Stimulated activated CD8-positive, alpha-beta memory T cell treated with anti-CD3 and anti-CD28 coated beads, Interleukin-4, amount 100 ng/mL, for 4 hours (primary cell): ENCODE data around the gene CACNA1A.
"Not testable (repeated sequence)": the region's sequence is repeated elsewhere in the genome, so short reads cannot be mapped to it uniquely, and the experiment has no call there.

Experiments
- DNase-seq, 2 donors: peaks; one replicate each; pipeline ENCODE4 v3.0.0-alpha.2; 2020; ENCODE audit warnings: low read depth in 2 of 2, low spot score in 1 of 2

Gene CACNA1A

GRCh38 chr19:13207237-13207845, 298.9 kb downstream of the CACNA1A start:
- DNase-seq: no peak

- DNase-seq: no peak
These were observed 299.7 kb downstream of the CACNA1A start for GRCh38 chr19:13206587-13206986.

- DNase-seq: not testable (repeated sequence)
These were observed 304.2 kb downstream of the CACNA1A start for GRCh38 chr19:13202112-13202511.

- no peak for DNase-seq
These were observed 307.6 kb downstream of the CACNA1A start for GRCh38 chr19:13198634-13199033.

- peak in 1 of 2 donors; percentile 15 for DNase-seq
These were observed 310.6 kb downstream of the CACNA1A start for GRCh38 chr19:13195678-13196077.

GRCh38 chr19:13190781-13191540, 315.3 kb downstream of the CACNA1A start:
- no peak for DNase-seq

- no peak for DNase-seq
These were observed 316.7 kb downstream of the CACNA1A start for GRCh38 chr19:13189600-13189999.

- no peak for DNase-seq
These were observed 318.9 kb downstream of the CACNA1A start for GRCh38 chr19:13187419-13187818.

GRCh38 chr19:13186688-13187087, 319.6 kb downstream of the CACNA1A start:
- DNase-seq: not testable (repeated sequence)

GRCh38 chr19:13185763-13186657, 320.3 kb downstream of the CACNA1A start:
- not testable (repeated sequence) for DNase-seq

- DNase-seq: not testable (repeated sequence)
These were observed 321.4 kb downstream of the CACNA1A start for GRCh38 chr19:13184926-13185325.

GRCh38 chr19:13181747-13182388, 324.4 kb downstream of the CACNA1A start:
- DNase-seq: peak; percentile 11 to 56

- not testable (repeated sequence) for DNase-seq
These were observed 328.0 kb downstream of the CACNA1A start for GRCh38 chr19:13178291-13178690.

GRCh38 chr19:13177584-13177983, 328.7 kb downstream of the CACNA1A start:
- DNase-seq: not testable (repeated sequence)

GRCh38 chr19:13176345-13176744, 329.9 kb downstream of the CACNA1A start:
- DNase-seq: no peak

- no peak for DNase-seq
These were observed 333.0 kb downstream of the CACNA1A start for GRCh38 chr19:13173139-13173737.

GRCh38 chr19:13172346-13173138, 333.7 kb downstream of the CACNA1A start:
- DNase-seq: peak in 1 of 2 donors; percentile 69

- DNase-seq: no peak
These were observed 335.1 kb downstream of the CACNA1A start for GRCh38 chr19:13171146-13171545.

- no peak for DNase-seq
These were observed 336.5 kb downstream of the CACNA1A start for GRCh38 chr19:13169769-13170168.

GRCh38 chr19:13166151-13166550, 340.1 kb downstream of the CACNA1A start:
- not testable (repeated sequence) for DNase-seq
